T-helper 1 cell treated with Interleukin-12 subunit alpha and Interleukin-12 subunit beta and Interleukin-4 antibody, amounts not matched to agents 30 ng/mL and 1 ng/mL, for 36 hours (primary cell): Measurements from ENCODE around the gene SHANK1. TPM values are rescaled to one million over a fixed set of nuclear protein-coding genes. Genes with fewer than 3 reads are reported as not detected.

Experiments
- intact Hi-C: fragments of 100-400 bp; cut with micrococcal nuclease; formaldehyde crosslinking; loops from one replicate; pipeline ENCODE4 v1.15.1; 2024
- total RNA-seq: library from RNA; stranded (reverse); gene quantifications from 2 replicates; pipeline ENCODE4 v1.2.3, GENCODE V29; 2022

SHANK1 gene
- total RNA-seq, 1 donor from 2014 or later, result not detected

- intact Hi-C loops, result no loop called here
Measured at GRCh38 chr19:50729894-50730293, 10.3 kb upstream of the SHANK1 start.

GRCh38 chr19:50728084-50728737 lies 8.6 kb upstream of the SHANK1 start:
- intact Hi-C loops, result loop anchor here (1.0 kb wide), 1 partner anchor 76 kb away; no protein-coding TSS in a partner anchor

- intact Hi-C loops, result loop anchor here (1.0 to 2.0 kb wide), 4 partner anchors 68 to 701 kb away; partner anchors contain the start of genes NR1H2, POLD1 and VRK3
Measured at GRCh38 chr19:50725911-50726230, 6.3 kb upstream of the SHANK1 start.

DNA sequence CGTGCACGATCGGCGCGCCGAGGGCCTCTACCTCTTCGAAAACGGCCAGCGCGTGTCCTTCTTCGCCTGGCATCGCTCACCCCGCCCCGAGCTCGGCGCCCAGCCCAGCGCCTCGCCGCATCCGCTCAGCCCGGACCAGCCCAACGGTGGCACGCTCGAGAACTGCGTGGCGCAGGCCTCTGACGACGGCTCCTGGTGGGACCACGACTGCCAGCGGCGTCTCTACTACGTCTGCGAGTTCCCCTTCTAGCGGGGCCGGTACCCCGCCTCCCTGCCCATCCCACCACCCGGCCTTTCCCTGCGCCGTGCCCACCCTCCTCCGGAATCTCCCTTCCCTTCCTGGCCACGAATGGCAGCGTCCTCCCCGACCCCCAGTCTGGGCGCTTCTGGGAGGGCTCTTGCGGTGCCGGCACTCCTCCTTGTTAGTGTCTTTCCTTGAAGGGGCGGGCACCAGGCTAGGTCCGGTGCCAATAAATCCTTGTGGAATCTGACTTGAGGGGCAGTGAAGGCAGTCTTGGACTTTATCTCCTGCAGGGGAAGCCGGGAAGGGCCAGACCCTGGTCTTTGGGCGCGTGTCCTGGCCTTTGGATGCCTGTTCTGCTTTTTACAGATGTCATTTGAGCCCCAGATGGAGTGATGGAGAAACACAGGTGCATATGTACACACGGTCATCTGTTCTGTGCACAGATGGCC lies 5.8 kb upstream of the SHANK1 start:
- intact Hi-C loops, result loop anchor here (1.0 to 2.0 kb wide), 4 partner anchors 67 to 700 kb away; partner anchors contain the start of genes NR1H2, POLD1 and VRK3

- intact Hi-C loops, result loop anchor here (1.0 to 2.0 kb wide), 9 partner anchors 45 to 699 kb away; partner anchors contain the start of genes KCNC3, NR1H2, POLD1 and VRK3
Measured at GRCh38 chr19:50724522-50725217, 5.1 kb upstream of the SHANK1 start.

- intact Hi-C loops, result loop anchor here (1.0 to 2.0 kb wide), 7 partner anchors 45 to 395 kb away; partner anchors contain the start of genes KCNC3, NR1H2 and POLD1
Measured at GRCh38 chr19:50723735-50724521, 4.3 kb upstream of the SHANK1 start.

DNA sequence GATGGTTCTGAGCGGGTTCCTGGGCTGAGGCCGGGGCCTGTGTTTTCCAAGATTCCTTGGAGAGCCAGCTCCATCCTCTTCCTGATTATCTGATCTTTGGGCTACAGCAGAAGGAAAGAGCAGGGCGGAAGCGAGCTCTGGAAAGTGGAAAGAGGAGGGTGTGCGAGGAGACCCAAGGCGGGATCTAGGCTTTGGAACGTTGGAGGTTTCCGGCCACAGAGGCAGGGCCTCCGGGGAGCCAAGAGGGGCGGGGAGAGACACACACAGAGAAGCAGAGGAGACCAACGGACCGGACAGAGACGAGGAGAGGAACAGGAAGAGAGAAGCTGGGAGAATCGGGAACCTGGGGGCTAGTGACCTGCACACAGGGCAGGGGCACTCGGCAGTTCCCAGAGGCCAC lies 3.5 kb upstream of the SHANK1 start, which contains the start of gene CLEC11A:
Gene CLEC11A, plus strand, starts transcription at position 296 of the 400 bp plus-strand sequence. CDS start 162 bp downstream, outside the sequence.
- intact Hi-C loops, result no loop called here

- intact Hi-C loops, result no loop called here
Measured at GRCh38 chr19:50722201-50723013, 2.8 kb upstream of the SHANK1 start.

DNA sequence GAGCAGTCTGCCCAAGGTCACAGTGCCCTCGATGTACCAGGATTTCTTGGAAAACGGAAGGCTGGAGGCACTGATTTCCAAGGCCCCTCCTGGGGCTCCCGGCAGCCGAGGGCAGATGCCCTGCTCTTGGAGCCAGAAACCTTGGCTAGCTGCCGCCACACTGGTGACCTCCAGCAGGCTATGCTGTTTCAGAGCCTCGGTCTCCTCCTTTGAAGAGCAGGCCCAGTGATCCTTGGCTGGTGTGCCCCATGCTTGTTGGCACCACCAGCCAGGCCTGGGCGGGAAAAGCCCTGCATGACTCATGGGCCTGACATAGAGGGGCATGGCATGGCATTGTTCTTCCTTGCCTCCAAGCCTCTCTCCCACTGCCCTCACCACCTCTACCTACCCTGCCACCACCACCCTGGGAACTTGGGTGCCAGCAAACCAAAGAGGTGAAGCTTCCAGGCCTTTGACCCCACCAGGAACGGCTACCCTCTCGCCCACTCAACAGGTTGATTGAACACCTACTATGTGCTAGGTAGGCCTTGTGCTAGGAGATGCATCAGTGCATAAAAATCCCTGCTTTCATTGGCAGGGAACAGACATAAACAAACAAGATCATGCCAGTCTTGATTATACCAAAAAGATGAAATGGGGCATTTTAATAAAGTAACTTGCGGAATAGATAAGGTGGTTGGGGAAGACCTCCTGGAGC lies 2.0 kb upstream of the SHANK1 start:
- intact Hi-C loops, result no loop called here

- intact Hi-C loops, result no loop called here
Measured at GRCh38 chr19:50720921-50721381, 1.3 kb upstream of the SHANK1 start.

- intact Hi-C loops, result no loop called here
Measured at GRCh38 chr19:50720181-50720920, 749 bp upstream of the SHANK1 start.

GRCh38 chr19:50719119-50719435 lies 525 bp downstream of the SHANK1 start:
- intact Hi-C loops, result no loop called here

GRCh38 chr19:50718255-50719118 lies 1.1 kb downstream of the SHANK1 start:
- intact Hi-C loops, result no loop called here

DNA sequence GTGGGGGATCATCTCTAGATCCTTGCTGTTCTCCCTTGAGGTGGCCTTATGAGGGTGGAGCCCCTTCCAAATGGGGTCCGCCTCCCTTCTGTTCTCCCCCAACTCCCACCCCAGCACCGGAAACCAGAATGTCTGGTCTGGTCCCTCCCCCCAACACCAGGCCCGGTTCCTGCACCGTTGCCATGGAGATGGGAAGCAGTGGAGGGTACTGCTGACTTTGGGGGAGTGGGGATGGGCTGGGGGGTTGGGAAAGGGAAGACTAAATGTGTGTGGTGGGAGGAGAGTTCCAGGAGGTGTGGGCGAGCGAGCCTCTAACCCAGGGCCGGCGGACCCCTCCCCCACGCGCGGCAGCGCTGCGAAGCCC lies 1.7 kb downstream of the SHANK1 start:
- intact Hi-C loops, result no loop called here

DNA sequence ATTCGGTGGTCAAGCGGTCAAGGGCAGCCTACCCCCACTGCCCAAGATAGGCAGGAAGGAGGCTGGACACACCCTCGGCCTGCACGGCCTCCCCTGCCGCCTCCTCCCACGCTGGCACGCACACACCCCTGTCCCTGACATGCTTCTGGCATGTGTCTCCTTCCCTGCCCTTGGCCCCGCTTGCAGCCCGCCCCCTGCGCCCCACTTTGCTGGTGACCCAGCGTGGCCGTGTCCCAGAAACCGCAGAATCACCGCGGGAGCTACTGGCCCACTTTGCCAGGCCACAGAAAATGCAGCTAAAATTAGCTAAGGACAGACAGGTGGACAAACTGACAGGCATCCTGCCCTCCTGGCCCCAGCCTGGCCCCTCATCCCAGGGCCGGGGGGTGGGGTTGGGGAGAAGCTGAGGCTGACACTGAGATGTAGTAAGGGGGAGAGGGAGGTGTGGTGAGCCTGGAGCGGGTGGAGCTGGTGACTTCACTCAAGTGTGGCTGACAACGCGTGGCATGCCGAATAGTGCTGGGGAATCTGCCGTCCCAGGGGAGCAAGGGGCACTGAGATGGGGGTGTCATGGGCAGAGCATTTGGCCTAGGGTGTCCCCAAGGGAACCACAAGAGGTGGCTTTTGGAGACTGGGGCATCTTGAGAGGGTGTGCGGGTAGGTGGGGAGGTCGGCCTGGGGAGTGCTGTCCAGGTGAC lies 2.4 kb downstream of the SHANK1 start:
- intact Hi-C loops, result no loop called here

DNA sequence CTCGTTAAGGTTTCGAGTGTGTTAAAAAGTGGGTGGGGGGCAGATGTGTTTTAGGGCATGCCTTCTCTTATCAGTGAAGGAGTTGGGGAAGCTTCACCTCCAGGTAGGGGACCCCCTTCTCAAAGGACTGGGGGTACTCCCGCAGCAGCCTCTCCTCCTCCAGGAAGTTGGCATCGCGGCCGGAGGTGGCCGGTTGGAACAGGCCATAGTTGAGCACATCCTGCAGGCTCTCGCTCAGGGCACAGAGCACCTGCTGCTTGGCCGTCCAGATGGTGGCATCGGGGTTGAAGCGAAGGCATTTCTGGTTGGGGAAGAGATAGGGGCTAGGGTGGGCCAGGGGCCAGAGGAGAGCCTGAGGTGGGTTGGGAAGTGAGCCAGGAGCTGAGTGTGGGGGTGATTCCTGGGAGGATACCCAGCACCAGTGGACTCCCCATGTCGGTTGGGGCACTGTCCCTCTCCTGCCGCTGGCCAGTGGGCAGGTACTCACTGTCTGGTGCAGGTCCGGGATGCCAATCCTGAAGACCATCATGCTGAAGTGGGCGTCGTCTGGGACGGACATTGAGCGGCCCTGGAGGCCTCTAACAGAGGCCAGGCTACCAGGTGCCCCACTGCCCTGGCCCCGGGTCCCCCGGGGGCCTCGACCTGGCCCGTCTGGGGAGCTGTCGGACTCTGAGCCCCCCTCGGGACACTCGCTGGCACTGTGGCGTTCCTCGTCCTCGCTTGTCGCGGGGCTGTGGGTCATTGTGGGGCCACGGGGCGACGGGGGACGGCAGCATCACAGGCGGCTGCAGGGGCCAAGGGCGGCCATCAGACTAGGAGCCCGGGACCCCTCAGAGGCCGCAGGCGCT lies 3.2 kb downstream of the SHANK1 start:
- intact Hi-C loops, result no loop called here
